GM12891 (cell line): ENCODE results near the gene PLCH2.

Experiments
- POLR2A ChIP-seq: IDR thresholded peaks from 2 replicates; pipeline ENCODE4 v1.6.1; 2011; ENCODE audit warnings: low read depth, low read length, control low read depth
- POLR2AphosphoS5 ChIP-seq: IDR thresholded peaks from 2 replicates; pipeline ENCODE4 v1.6.1; 2011; ENCODE audit warnings: low read depth, low read length, control low read depth

DNA sequence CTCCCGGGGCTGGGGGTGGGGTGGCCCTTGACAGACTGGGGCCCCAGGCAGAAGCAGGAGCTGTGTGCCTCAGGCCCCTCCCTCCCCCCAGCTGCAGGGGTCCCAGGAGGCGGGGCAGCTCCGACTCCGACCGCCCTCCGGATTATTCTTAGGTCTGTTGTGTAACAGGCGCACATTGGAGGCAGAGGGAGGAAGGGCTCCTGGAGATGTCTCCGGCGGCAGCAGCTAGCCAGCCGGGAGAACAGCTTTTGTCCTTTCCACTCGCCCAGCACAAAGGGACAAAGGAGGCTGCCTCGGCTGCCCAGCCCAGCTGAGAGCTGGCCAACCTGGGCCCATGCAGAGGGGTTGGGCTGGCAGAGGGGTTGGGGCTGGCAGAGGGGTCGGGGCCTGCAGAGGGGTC, 29.7 kb upstream of the PLCH2 start:
- TF ChIP-seq POLR2AphosphoS5 = no peak
- no peak for TF ChIP-seq POLR2A
